Measurements from ENCODE around the gene HTRA1. TPM values are rescaled to one million over a fixed set of nuclear protein-coding genes. Genes with fewer than 3 reads are reported as not detected.

The HTRA1 gene
- total RNA-seq, 2 donors from 2014 or later, result 8.9 to 26.9 TPM

DNA sequence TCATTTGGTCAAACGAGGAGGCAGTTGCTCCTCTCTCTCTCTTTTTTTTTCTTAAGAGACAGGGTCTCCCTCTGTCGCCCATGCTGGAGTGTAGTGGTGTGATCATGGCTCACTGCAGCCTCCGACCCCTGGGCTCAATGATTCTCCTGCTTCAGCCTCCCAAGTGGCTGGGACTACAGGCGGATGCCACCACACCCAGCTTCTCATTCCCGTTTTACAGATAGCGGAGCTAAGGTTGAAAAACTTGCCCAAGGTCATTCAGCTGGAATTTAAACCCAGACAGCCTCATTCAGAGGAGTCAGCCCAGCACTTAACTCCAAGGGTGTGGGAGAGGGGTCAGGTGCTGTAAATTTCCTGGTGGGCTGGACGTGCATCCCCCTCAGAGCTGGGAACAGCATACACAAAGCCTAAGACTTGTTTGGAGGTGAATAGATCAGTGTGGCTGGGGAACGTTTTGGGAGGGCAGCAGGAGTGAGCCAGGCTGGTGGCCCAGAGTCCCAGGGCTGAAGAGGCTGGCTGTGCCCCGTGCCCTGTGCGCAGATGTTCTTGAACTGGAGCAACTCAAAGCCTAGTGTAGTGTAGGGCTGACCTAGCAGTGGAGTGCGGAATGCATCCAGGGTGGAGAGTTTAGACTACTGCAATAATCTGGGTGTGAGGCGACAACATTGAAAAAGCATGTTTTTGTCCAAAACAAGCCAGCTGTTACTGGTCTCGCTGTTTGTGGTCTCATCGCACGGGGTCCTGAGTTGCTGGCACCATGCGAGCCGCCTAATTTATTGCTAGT is 2.3 kb downstream of the HTRA1 start:
- intact Hi-C loops (cut with DNase I), result no loop called here
- no peak for DNase-seq
- Histone ChIP-seq H3K27ac (no peak overlapping the region), H3K27me3 (peaks cover 20% of the 10 kb centered on the region), H3K9me3 (no peaks in the 10 kb centered on the region), H3K9ac (ENCODE audit: low read depth in 2 of 2, low read length in 2 of 2) (peak overlapping the region in 1 of 2 donors; percentile 21), H3K4me1 (peaks cover 3% of the 10 kb centered on the region), H3K4me3 (no peak overlapping the region), H3K36me3 (no peaks in the 10 kb centered on the region)
- TF ChIP-seq, protein P1, sequence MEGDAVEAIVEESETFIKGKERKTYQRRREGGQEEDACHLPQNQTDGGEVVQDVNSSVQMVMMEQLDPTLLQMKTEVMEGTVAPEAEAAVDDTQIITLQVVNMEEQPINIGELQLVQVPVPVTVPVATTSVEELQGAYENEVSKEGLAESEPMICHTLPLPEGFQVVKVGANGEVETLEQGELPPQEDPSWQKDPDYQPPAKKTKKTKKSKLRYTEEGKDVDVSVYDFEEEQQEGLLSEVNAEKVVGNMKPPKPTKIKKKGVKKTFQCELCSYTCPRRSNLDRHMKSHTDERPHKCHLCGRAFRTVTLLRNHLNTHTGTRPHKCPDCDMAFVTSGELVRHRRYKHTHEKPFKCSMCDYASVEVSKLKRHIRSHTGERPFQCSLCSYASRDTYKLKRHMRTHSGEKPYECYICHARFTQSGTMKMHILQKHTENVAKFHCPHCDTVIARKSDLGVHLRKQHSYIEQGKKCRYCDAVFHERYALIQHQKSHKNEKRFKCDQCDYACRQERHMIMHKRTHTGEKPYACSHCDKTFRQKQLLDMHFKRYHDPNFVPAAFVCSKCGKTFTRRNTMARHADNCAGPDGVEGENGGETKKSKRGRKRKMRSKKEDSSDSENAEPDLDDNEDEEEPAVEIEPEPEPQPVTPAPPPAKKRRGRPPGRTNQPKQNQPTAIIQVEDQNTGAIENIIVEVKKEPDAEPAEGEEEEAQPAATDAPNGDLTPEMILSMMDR (IDR thresholded peaks at IDR 0.05), result no peak

DNA sequence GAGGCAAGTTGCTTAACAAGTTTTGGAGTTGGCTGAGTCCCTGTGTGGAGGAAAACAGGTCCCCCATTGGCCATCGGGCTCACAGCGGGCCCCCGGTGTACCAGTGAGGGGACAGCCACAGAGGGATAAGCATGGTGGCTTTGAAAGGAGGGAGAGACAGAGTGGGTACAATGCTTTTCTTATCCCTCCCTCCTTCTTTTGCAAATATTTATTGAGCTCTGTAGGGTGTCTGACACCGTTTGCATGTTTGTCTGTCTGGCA is 2.8 kb downstream of the HTRA1 start:
- Histone ChIP-seq H3K9ac (ENCODE audit: low read depth in 2 of 2, low read length in 2 of 2) (no peak overlapping the region), H3K27me3 (peaks cover 20% of the 10 kb centered on the region), H3K36me3 (no peaks in the 10 kb centered on the region), H3K4me3 (no peak overlapping the region), H3K27ac (no peak overlapping the region), H3K9me3 (no peaks in the 10 kb centered on the region), H3K4me1 (peaks cover 3% of the 10 kb centered on the region)
- TF ChIP-seq, protein P1 (IDR thresholded peaks at IDR 0.05), result no peak
- no peak for DNase-seq
- intact Hi-C loops (cut with DNase I), result no loop called here

DNA sequence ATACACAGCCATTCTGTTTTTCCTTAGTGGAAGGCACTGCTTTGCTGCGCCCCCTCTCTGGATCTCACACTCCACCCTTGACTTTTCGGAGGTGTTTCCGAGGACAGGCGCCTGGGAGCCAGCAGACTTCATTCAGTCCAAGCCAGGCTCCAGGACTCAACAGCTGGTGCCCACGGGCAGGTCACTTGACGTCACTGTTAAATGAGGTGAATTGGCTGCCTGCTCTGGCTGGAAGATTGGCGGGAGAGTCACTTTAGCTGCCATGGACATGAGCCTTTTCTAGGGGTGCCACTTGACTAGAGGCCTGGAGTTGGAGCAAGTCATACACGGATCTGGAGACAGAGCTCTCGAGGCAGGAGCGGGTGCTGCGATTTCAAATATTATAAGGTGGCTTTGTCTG is 3.2 kb downstream of the HTRA1 start:
- TF ChIP-seq, protein P1 (IDR thresholded peaks at IDR 0.05), result no peak
- no peak overlapping the region for H3K9ac ChIP-seq (ENCODE audit: low read depth in 2 of 2, low read length in 2 of 2)
- no peak overlapping the region for H3K27ac ChIP-seq
- peaks cover 20% of the 10 kb centered on the region for H3K27me3 ChIP-seq
- intact Hi-C loops (cut with DNase I), result no loop called here
- no peaks in the 10 kb centered on the region for H3K9me3 ChIP-seq
- H3K36me3 ChIP-seq, result no peaks in the 10 kb centered on the region
- no peak overlapping the region for H3K4me3 ChIP-seq
- DNase-seq, result no peak
- peaks cover 3% of the 10 kb centered on the region for H3K4me1 ChIP-seq

DNA sequence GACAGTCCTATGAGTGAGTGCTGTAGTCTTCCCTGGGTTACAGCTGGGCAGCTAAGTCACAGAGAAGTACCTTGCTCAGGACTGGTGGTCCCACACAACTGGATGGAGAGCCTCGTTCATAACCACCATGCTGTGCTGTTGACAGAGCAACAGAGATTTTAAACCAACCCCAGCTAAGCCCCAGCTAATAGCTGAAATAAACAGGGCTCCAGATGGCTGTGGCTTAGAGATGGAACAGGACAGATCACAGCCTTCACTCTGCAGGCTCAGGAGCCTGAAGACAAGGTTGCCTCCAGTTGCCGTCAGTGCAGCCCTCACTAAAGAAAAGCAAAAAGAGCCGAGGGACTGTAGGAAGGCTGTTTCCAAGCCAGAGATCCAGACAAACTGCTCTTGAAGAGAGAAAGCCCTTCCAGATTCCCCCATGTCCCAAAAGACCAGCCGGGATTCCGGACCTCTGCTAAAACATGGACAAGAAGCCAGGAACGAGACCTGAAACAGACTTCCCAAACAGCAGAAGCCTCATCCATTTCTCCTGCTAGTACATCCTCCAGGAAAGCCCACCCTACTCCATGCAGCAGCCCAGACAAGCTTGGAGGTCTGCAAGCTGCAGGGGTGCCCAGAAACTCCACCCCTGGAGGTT is 4.2 kb downstream of the HTRA1 start:
- H3K9ac ChIP-seq (ENCODE audit: low read depth in 2 of 2, low read length in 2 of 2), result no peak overlapping the region
- no peak for DNase-seq
- TF ChIP-seq, protein P1 (IDR thresholded peaks at IDR 0.05), result no peak
- H3K4me1 ChIP-seq, result peaks cover 3% of the 10 kb centered on the region
- H3K27me3 ChIP-seq, result peaks cover 18% of the 10 kb centered on the region
- H3K36me3 ChIP-seq, result no peaks in the 10 kb centered on the region
- H3K4me3 ChIP-seq, result no peak overlapping the region
- intact Hi-C loops (cut with DNase I), result no loop called here
- H3K27ac ChIP-seq, result no peak overlapping the region
- no peaks in the 10 kb centered on the region for H3K9me3 ChIP-seq

DNA sequence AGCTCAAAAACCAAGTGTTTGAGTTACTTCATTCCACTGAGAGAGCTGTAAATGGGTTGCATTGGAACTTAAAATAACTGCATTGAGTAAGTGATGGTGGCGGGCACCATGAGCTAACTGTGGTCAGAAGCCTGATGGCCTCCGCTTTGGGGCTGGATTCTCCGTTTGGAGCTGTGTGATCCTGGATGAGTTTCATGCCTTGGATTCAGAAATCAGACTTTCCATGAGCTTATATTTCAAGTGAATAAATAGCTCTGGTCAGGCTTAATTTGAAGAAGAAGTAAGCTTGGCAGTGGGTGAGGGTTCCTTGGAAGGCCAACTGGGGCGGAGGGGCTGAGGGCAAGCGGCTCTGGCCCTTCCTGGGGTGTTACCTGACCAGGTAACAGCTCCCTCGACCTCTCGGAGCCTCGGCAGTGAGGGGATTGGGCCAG is 5.6 kb downstream of the HTRA1 start:
- DNase-seq, result no peak
- intact Hi-C loops (cut with DNase I), result no loop called here
- no peaks in the 10 kb centered on the region for H3K9me3 ChIP-seq
- H3K4me3 ChIP-seq, result no peak overlapping the region
- TF ChIP-seq, protein P1 (IDR thresholded peaks at IDR 0.05), result no peak
- no peaks in the 10 kb centered on the region for H3K4me1 ChIP-seq
- H3K27ac ChIP-seq, result no peak overlapping the region
- H3K9ac ChIP-seq (ENCODE audit: low read depth in 2 of 2, low read length in 2 of 2), result no peak overlapping the region
- no peaks in the 10 kb centered on the region for H3K36me3 ChIP-seq
- H3K27me3 ChIP-seq, result peaks cover 10% of the 10 kb centered on the region

Data from colonic mucosa (tissue), 4 donors.